ENCODE measurements around the gene NAA10.

Gene NAA10

GRCh38 chrX:153955228-153955732 lies 20.4 kb upstream of the NAA10 start:
- ChIA-PET CTCF (interaction anchor here (0.9 to 1.0 kb wide), 2 partner anchors 8 to 32 kb away, joined by 3 read pairs; no protein-coding TSS in a partner anchor), POLR2A (no interaction called here)
- Histone ChIP-seq H3K27ac (ENCODE audit: extremely low read depth, low read depth, low read length) (no peak overlapping the region), H3K4me3 (ENCODE audit: low read depth, low read length) (no peak overlapping the region), H3K4me1 (ENCODE audit: control insufficient read depth, insufficient read depth, low read length) (no peaks in the 10 kb centered on the region; the same call in 1 of the 2 replicates), H3K9me3 (ENCODE audit: control insufficient read depth, insufficient read depth, low read depth, low read length) (no peaks in the 10 kb centered on the region), H3K36me3 (ENCODE audit: control insufficient read depth in 2 of 2, insufficient read depth in 1 of 2, low read length in 2 of 2) (peaks cover 31 to 100% of the 10 kb centered on the region in 2 experiments)
- TF ChIP-seq ZNF10 (tag by site-specific recombination; IDR thresholded peaks at IDR 0.05) (peak; percentile 34; the same call in 1 of the 2 replicates), GLIS2 (tag by site-specific recombination; IDR thresholded peaks at IDR 0.05) (peak; percentile 83), KLF10 (tag by site-specific recombination; IDR thresholded peaks at IDR 0.05) (no peak)

GRCh38 chrX:153954558-153955227 lies 19.9 kb upstream of the NAA10 start:
- Histone ChIP-seq H3K27ac (ENCODE audit: extremely low read depth, low read depth, low read length) (no peak overlapping the region), H3K36me3 (ENCODE audit: control insufficient read depth in 2 of 2, insufficient read depth in 1 of 2, low read length in 2 of 2) (peaks cover 30 to 100% of the 10 kb centered on the region in 2 experiments), H3K4me3 (ENCODE audit: low read depth, low read length) (no peak overlapping the region), H3K4me1 (ENCODE audit: control insufficient read depth, insufficient read depth, low read length) (no peaks in the 10 kb centered on the region; the same call in 1 of the 2 replicates), H3K9me3 (ENCODE audit: control insufficient read depth, insufficient read depth, low read depth, low read length) (no peaks in the 10 kb centered on the region)
- ChIA-PET CTCF (interaction anchor here (1.0 kb wide), 1 partner anchor 31 kb away, joined by 3 read pairs; no protein-coding TSS in a partner anchor), POLR2A (no interaction called here)
- TF ChIP-seq ZNF404 (tag by site-specific recombination; IDR thresholded peaks at IDR 0.05) (no peak), HIC1 (tag by site-specific recombination; IDR thresholded peaks at IDR 0.05) (peak; percentile 92), ZNF560 (tag by site-specific recombination; IDR thresholded peaks at IDR 0.05; ENCODE audit: borderline replicate concordance) (no peak), ZNF600 (tag by site-specific recombination; IDR thresholded peaks at IDR 0.05) (peak; percentile 43; the same call in 1 of the 2 replicates)

DNA sequence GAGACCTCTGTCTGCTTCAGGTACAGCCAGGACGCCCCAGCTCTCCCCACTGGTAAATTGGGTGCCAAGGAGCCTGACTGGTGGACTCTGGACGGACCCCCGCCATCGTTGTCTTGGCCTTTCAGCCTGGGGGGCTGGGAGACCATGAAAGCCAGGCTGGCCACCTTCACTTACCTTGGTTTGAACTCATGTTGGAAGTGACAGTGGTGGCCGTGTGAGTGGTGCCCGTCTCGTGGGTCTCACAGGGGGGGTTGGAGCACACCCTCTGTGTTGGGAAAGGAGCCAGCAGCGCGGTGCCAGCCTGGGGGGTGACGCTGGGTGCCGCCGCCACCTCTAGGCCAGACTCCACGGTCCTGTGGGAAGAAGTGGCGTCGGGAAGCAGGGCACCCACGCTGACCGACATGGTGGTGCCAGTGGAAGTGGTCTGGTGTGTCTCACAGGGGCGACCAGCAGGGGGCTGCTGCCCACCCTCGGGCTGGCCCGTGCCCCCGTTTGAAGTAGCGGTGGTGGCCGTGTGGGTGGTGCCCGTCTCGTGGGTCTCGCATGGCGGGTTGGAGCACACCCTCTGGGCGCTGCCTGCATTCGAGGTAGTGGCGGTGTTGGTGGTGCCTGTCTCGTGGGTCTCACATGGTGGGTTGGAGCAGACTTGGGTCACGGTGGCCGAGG lies 19.2 kb upstream of the NAA10 start:
- Histone ChIP-seq H3K27ac (ENCODE audit: extremely low read depth, low read depth, low read length) (peak overlapping the region; percentile 36; the same call in 1 of the 2 replicates), H3K36me3 (ENCODE audit: control insufficient read depth in 2 of 2, insufficient read depth in 1 of 2, low read length in 2 of 2) (peaks cover 31 to 99% of the 10 kb centered on the region in 2 experiments), H3K9me3 (ENCODE audit: control insufficient read depth, insufficient read depth, low read depth, low read length) (no peaks in the 10 kb centered on the region), H3K4me3 (ENCODE audit: low read depth, low read length) (no peak overlapping the region), H3K4me1 (ENCODE audit: control insufficient read depth, insufficient read depth, low read length) (no peaks in the 10 kb centered on the region; the same call in 1 of the 2 replicates)
- POLR2A ChIA-PET: interaction anchor here (1.1 kb wide), 1 partner anchor 17 kb away, joined by 5 read pairs; no protein-coding TSS in a partner anchor
- CTCF ChIA-PET: interaction anchor here (0.7 to 10.9 kb wide), 8 partner anchors 10 to 190 kb away, joined by 3 to 267 read pairs (median 4); partner anchors contain the start of genes ARHGAP4, NAA10 and PLXNB3
- TF ChIP-seq ZFP37 (tag by site-specific recombination; IDR thresholded peaks at IDR 0.05) (0 out of 2 replicates have a peak, but pooled peaks have one; percentile 2), CTCF (tag by site-specific recombination; IDR thresholded peaks at IDR 0.05) (peak; percentile 61; the same call in 1 of the 2 replicates), ZNF10 (tag by site-specific recombination; IDR thresholded peaks at IDR 0.05) (no peak), ZNF544 (tag by site-specific recombination; IDR thresholded peaks at IDR 0.05) (no peak), ZNF280D (tag by site-specific recombination; IDR thresholded peaks at IDR 0.05) (no peak), PBX3 (CRISPR knock-in tag; IDR thresholded peaks at IDR 0.05) (0 out of 2 replicates have a peak, but pooled peaks have one; percentile 26), ZNF549 (tag by site-specific recombination; IDR thresholded peaks at IDR 0.05) (no peak), IKZF3 (tag by site-specific recombination; IDR thresholded peaks at IDR 0.05) (no peak), SCRT2 (tag by site-specific recombination; IDR thresholded peaks at IDR 0.05) (0 out of 2 replicates have a peak, but pooled peaks have one; percentile 1), ZNF354C (tag by site-specific recombination; IDR thresholded peaks at IDR 0.05; ENCODE audit: borderline replicate concordance, low read depth) (no peak), SETDB1 (IDR thresholded peaks at IDR 0.05; ENCODE audit: insufficient read length, low read length) (no peak), ZNF223 (tag by site-specific recombination; IDR thresholded peaks at IDR 0.05) (no peak), SP7 (tag by site-specific recombination; IDR thresholded peaks at IDR 0.05) (no peak)
